Liver (tissue), 9 donors: ENCODE data around the gene RAI14. TPM values are rescaled to one million over a fixed set of nuclear protein-coding genes. Genes with fewer than 3 reads are reported as not detected.

Source experiments
- DNase-seq: peaks from one replicate; pipeline ENCODE4 v3.0.0-alpha.2; 2017; ENCODE audit warnings: low spot score
- H3K27ac ChIP-seq, 2 donors: one replicate each; pipeline ENCODE4 v1.7.0; 2013; ENCODE audit warnings: inconsistent platforms in 2 of 2, low read length in 2 of 2, control low read depth in 1 of 2, low read depth in 1 of 2, mild to moderate bottlenecking in 1 of 2
- H3K27me3 ChIP-seq, 4 donors: one replicate each; pipeline versions ENCODE4 v1.6.1 to v1.7.0; 2013; ENCODE audit warnings: low read length in 3 of 4, inconsistent platforms in 1 of 4, mild to moderate bottlenecking in 1 of 4, moderate library complexity in 1 of 4; ENCODE audit not compliant: control insufficient read depth in 4 of 4, insufficient read depth in 4 of 4
- H3K36me3 ChIP-seq, 4 donors: one replicate each; pipeline versions ENCODE4 v1.6.1 to v1.7.0; 2013; ENCODE audit warnings: low read length in 3 of 4, mild to moderate bottlenecking in 3 of 4, low read depth in 1 of 4, moderate library complexity in 1 of 4; ENCODE audit not compliant: control insufficient read depth in 4 of 4, insufficient read depth in 3 of 4
- H3K4me1 ChIP-seq, 4 donors: one replicate each; pipeline versions ENCODE4 v1.6.1 to v1.7.0; 2013; ENCODE audit warnings: low read length in 3 of 4, mild to moderate bottlenecking in 3 of 4, moderate library complexity in 1 of 4; ENCODE audit not compliant: control insufficient read depth in 4 of 4, insufficient read depth in 4 of 4
- H3K4me3 ChIP-seq, 3 donors: one replicate each; pipeline versions ENCODE4 v1.6.1 to v1.7.0; 2013; ENCODE audit warnings: low read length in 3 of 3, control low read depth in 1 of 3, low read depth in 1 of 3, mild to moderate bottlenecking in 1 of 3
- H3K9ac ChIP-seq, 2 donors: one replicate each; pipeline ENCODE4 v1.7.0; 2013; ENCODE audit warnings: low read length in 2 of 2, mild to moderate bottlenecking in 2 of 2, moderate library complexity in 2 of 2, control low read depth in 1 of 2, low read depth in 1 of 2
- H3K9me3 ChIP-seq, 4 donors: one replicate each; pipeline versions ENCODE4 v1.6.1 to v1.7.0; 2013; ENCODE audit warnings: low read length in 3 of 4; ENCODE audit not compliant: control insufficient read depth in 4 of 4
- ATF3 ChIP-seq: IDR thresholded peaks from 2 replicates; pipeline ENCODE4 v1.6.1; 2016; ENCODE audit warnings: antibody characterized with exemption
- CTCF ChIP-seq: fragments of 150-350 bp; IDR thresholded peaks from 2 replicates; pipeline ENCODE4 v1.5.1; 2017; ENCODE audit warnings: improper control_type of control experiment, low read depth, low read length; ENCODE audit not compliant: missing input control
- EGR1 ChIP-seq, 2 donors: IDR thresholded peaks; 2 replicates each; pipeline ENCODE4 v1.6.1; 2016 to 2018; ENCODE audit warnings: antibody characterized with exemption in 2 of 2, low read depth in 2 of 2
- FOXA1 ChIP-seq: IDR thresholded peaks from 2 replicates; pipeline ENCODE4 v1.6.1; 2016; ENCODE audit warnings: antibody characterized with exemption
- FOXA2 ChIP-seq: IDR thresholded peaks from 2 replicates; pipeline ENCODE4 v1.6.1; 2016; ENCODE audit warnings: antibody characterized with exemption
- GABPA ChIP-seq, 2 donors: IDR thresholded peaks in 1 of 2; conservative IDR thresholded peaks in 1 of 2; 2 replicates each; pipeline ENCODE4 v1.6.1; 2016; ENCODE audit warnings: antibody characterized with exemption in 2 of 2, mild to moderate bottlenecking in 1 of 2, moderate library complexity in 1 of 2
- HNF4G ChIP-seq: IDR thresholded peaks from 2 replicates; pipeline ENCODE4 v1.6.1; 2016; ENCODE audit warnings: antibody characterized with exemption
- JUND ChIP-seq, 2 donors: IDR thresholded peaks; 2 replicates each; pipeline ENCODE4 v1.6.1; 2016; ENCODE audit warnings: antibody characterized with exemption in 2 of 2
- MAX ChIP-seq: IDR thresholded peaks from 2 replicates; pipeline ENCODE4 v1.6.1; 2016; ENCODE audit warnings: antibody characterized with exemption
- REST ChIP-seq: IDR thresholded peaks from 2 replicates; pipeline ENCODE4 v1.6.1; 2016; ENCODE audit warnings: antibody characterized with exemption, mild to moderate bottlenecking
- RXRA ChIP-seq, 2 donors: IDR thresholded peaks; 2 replicates each; pipeline ENCODE4 v1.6.1; 2017 to 2018; ENCODE audit warnings: antibody characterized with exemption in 2 of 2, mild to moderate bottlenecking in 1 of 2
- YY1 ChIP-seq: IDR thresholded peaks from 2 replicates; pipeline ENCODE4 v1.6.1; 2016; ENCODE audit warnings: antibody characterized with exemption, mild to moderate bottlenecking
- ZBTB33 ChIP-seq: IDR thresholded peaks from 2 replicates; pipeline ENCODE4 v1.6.1; 2016; ENCODE audit warnings: antibody characterized with exemption
- WGBS: extraction: QIAGEN DNeasy Blood & Tissue Kit; methylation state at CpG from one replicate; pipeline ENCODE4 v1.1.7; 2013; 5-methylcytosine and 5-hydroxymethylcytosine counted together
- polyA plus RNA-seq, 2 donors: library from polyadenylated mRNA; stranded (reverse) in 1 of 2; unstranded in 1 of 2; fragments of 200-250 nt in 1 of 2; fragments of >200 nt in 1 of 2; fragmentation: Nextera tagmentation in 1 of 2; extraction: Ambion mirVana in 1 of 2; gene quantifications; one replicate each; pipeline versions ENCODE4 v1.2.1 to v1.2.3, GENCODE V29; 2013 to 2015
- total RNA-seq, 2 donors: library from RNA; depleted of rRNA; stranded (reverse); fragments of >200 nt; gene quantifications; one replicate each; pipeline ENCODE4 v1.2.3, GENCODE V29; 2014
- donor health status: healthy.
- donor health status: healthy.
- donor health status: healthy.
- donor health status: healthy.
- donor health status: healthy.

RAI14 gene
- total and polyA plus RNA-seq, 4 donors, result 7.8 to 21.4 (median 11.4) TPM

- WGBS, result 94% methylated on average over 2 of the region's 2 CpGs
Observed at GRCh38 chr5:34841816-34842215, 185.7 kb downstream of the RAI14 start.

GRCh38 chr5:34842554-34842953, 186.4 kb downstream of the RAI14 start:
- Histone ChIP-seq H3K4me1 (peaks cover 0 to 10% (median 3%) of the 10 kb centered on the region in 4 donors), H3K27me3 (no peaks in the 10 kb centered on the region), H3K27ac (no peak overlapping the region), H3K4me3 (no peak overlapping the region), H3K9me3 (no peaks in the 10 kb centered on the region), H3K9ac (no peak overlapping the region), H3K36me3 (no peaks in the 10 kb centered on the region)
- no peak for TF ChIP-seq FOXA1
- no peak for TF ChIP-seq HNF4G
- TF ChIP-seq CTCF, result no peak
- no peak for TF ChIP-seq REST
- no peak for TF ChIP-seq ZBTB33
- TF ChIP-seq ATF3, result no peak
- no peak for TF ChIP-seq MAX
- TF ChIP-seq EGR1 (IDR thresholded peaks at IDR 0.05; ENCODE audit: low read depth in 2 of 2), result no peak
- no peak for TF ChIP-seq JUND (IDR thresholded peaks at IDR 0.05)
- DNase-seq, result no peak
- WGBS, result 91% methylated on average over 7 of the region's 7 CpGs

More at GRCh38 chr5:34841816-34842215, 185.7 kb downstream of the RAI14 start:
- Histone ChIP-seq H3K9ac (no peak overlapping the region), H3K27me3 (no peaks in the 10 kb centered on the region), H3K36me3 (no peaks in the 10 kb centered on the region), H3K4me1 (peaks cover 0 to 10% (median 3%) of the 10 kb centered on the region in 4 donors), H3K9me3 (no peaks in the 10 kb centered on the region), H3K27ac (no peak overlapping the region), H3K4me3 (no peak overlapping the region)
- no peak for DNase-seq
- TF ChIP-seq GABPA (IDR thresholded peaks at IDR 0.05 in 1 of 2, conservative IDR thresholded peaks at IDR 0.05 in 1 of 2) (no peak), FOXA2 (no peak), MAX (no peak), RXRA (IDR thresholded peaks at IDR 0.05) (no peak), EGR1 (IDR thresholded peaks at IDR 0.05; ENCODE audit: low read depth in 2 of 2) (no peak), FOXA1 (no peak), YY1 (no peak), ZBTB33 (no peak)
